Activated CD4-positive, alpha-beta T cell treated with anti-CD3 and anti-CD28 coated beads for 36 hours (primary cell): ENCODE data around the gene MAPK1IP1L. TPM values are rescaled to one million over a fixed set of nuclear protein-coding genes. Genes with fewer than 3 reads are reported as not detected.
"Not testable (repeated sequence)": the region's sequence is repeated elsewhere in the genome, so short reads cannot be mapped to it uniquely, and the experiment has no call there.

Source experiments
- ATAC-seq: fragments of 200-7000 bp; cut with Tn5 transposase; one replicate; pipeline ENCODE4 v1.10.0; 2021; ENCODE audit warnings: mild to moderate bottlenecking, moderate library complexity
- CTCF ChIA-PET: fragments of 350-600 bp; sonication (Branson Sonifier 250); formaldehyde crosslinking; loops from one replicate; lab custom pipeline; 2021; ENCODE audit warnings: antibody characterized with exemption; lab: Charles Lee
- POLR2A ChIA-PET: fragments of 350-600 bp; sonication (Branson Sonifier 250); formaldehyde crosslinking; loops from one replicate; lab custom pipeline; 2021; ENCODE audit warnings: antibody characterized with exemption, inconsistent platforms; lab: Charles Lee
- DNase-seq: peaks from one replicate; pipeline ENCODE4 v3.0.0-alpha.2; 2020
- H3K27ac Mint-ChIP-seq: one replicate; pipeline ENCODE4 v1.8.0; 2021; ENCODE audit warnings: mixed read lengths
- H3K27me3 Mint-ChIP-seq: one replicate; pipeline ENCODE4 v1.8.0; 2021; ENCODE audit warnings: mixed read lengths
- H3K36me3 Mint-ChIP-seq: one replicate; pipeline ENCODE4 v1.8.0; 2021; ENCODE audit warnings: low read depth, mixed read lengths
- H3K4me1 Mint-ChIP-seq: one replicate; pipeline ENCODE4 v1.8.0; 2021; ENCODE audit warnings: mixed read lengths
- H3K4me3 Mint-ChIP-seq: one replicate; pipeline ENCODE4 v1.8.0; 2021; ENCODE audit warnings: mild to moderate bottlenecking, moderate library complexity, mixed read lengths
- H3K9me3 Mint-ChIP-seq: one replicate; pipeline ENCODE4 v1.8.0; 2021; ENCODE audit warnings: low read depth, mixed read lengths
- intact Hi-C, 2 experiments: fragments of 100-400 bp; cut with DNase I in 1 of 2; cut with micrococcal nuclease in 1 of 2; formaldehyde crosslinking; loops; one replicate each; pipeline versions ENCODE4 v1.14.2 to v1.15.1; 2022 to 2024; cut with DNase I, micrococcal nuclease
- total RNA-seq, 2 experiments: library from RNA; stranded (reverse); gene quantifications; one replicate each; pipeline ENCODE4 v1.2.3, GENCODE V29; 2021

The MAPK1IP1L gene
- total RNA-seq, 2 experiments from 2014 or later = 98.6 to 180 TPM

GRCh38 chr14:55071870-55072640 is 20.6 kb downstream of the MAPK1IP1L start:
- CTCF ChIA-PET = interaction anchor here (0.6 to 1.3 kb wide), 7 partner anchors 11 to 505 kb away, joined by 3 to 5 read pairs (median 3); partner anchors contain the start of genes MAPK1IP1L, SOCS4 and WDHD1
- Mint-ChIP-seq H3K27ac (peak overlapping the region; percentile 83), H3K36me3 (peaks cover 12% of the 10 kb centered on the region), H3K4me1 (peaks cover 32% of the 10 kb centered on the region), H3K4me3 (peak overlapping the region; percentile 40), H3K27me3 (no peaks in the 10 kb centered on the region), H3K9me3 (no peaks in the 10 kb centered on the region)
- intact Hi-C loops = loop anchor here in 1 of 2 experiments (1.0 kb wide), 1 partner anchor 20 kb away; no protein-coding TSS in a partner anchor
- peak; percentile 58 for DNase-seq
- POLR2A ChIA-PET = interaction anchor here (0.5 to 2.2 kb wide), 13 partner anchors 8 to 505 kb away, joined by 3 to 8 read pairs (median 3); partner anchors contain the start of gene MAPK1IP1L
- ATAC-seq = peak; percentile 89

DNA sequence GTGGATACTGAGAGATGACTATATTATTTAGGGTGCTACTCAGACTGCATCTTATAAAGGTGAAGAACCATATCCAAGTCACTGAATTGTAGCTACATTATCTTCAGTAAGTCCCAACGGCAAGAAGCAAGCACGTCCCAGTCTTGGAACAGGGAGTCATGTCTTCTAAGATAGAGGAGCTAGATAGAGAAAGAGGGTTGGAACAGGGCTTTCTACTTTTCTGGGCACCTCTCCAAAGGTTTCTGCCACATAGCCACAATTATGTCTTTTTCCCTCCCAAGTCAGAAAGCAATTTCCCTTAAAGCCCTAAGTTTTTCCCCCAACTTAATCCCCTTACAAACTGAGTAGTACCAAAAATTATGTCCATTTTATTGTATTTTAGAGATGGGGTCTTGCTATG is 22.4 kb downstream of the MAPK1IP1L start:
- no peak overlapping the region for H3K4me3 Mint-ChIP-seq
- no peak overlapping the region for H3K27ac Mint-ChIP-seq
- ChIA-PET CTCF (interaction anchor here (0.7 to 1.2 kb wide), 2 partner anchors 24 to 284 kb away, joined by 3 read pairs; no protein-coding TSS in a partner anchor), POLR2A (no interaction called here)
- ATAC-seq = no peak
- intact Hi-C loops = no loop called here
- peaks cover 3% of the 10 kb centered on the region for H3K36me3 Mint-ChIP-seq
- H3K4me1 Mint-ChIP-seq = peaks cover 35% of the 10 kb centered on the region
- H3K9me3 Mint-ChIP-seq = no peaks in the 10 kb centered on the region
- no peaks in the 10 kb centered on the region for H3K27me3 Mint-ChIP-seq
- no peak for DNase-seq

DNA sequence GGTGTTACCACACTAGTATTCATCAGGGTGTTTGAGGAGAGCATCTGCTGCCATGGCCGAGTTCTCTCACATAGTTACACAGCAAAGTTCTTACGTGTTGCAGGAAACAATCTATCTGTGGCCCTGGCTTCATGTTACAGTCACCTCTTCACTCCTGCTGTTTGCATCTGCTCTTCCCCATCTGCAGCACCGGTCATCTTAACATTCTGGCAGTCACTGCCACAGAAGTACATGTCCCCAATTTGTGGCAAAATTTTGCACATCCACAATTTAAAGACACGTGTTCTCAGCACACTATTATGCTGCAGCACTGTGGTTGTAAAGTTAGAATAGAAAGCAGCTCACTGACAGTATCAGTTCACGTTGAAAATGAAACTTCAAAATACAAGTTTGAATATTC is 23.2 kb downstream of the MAPK1IP1L start:
- ChIA-PET CTCF (interaction anchor here (0.7 to 0.8 kb wide), 2 partner anchors 14 to 24 kb away, joined by 3 read pairs; no protein-coding TSS in a partner anchor), POLR2A (interaction anchor here (0.6 kb wide), 1 partner anchor 135 kb away, joined by 3 read pairs; no protein-coding TSS in a partner anchor)
- H3K27ac Mint-ChIP-seq = peak overlapping the region; percentile 43
- intact Hi-C loops = no loop called here
- no peaks in the 10 kb centered on the region for H3K9me3 Mint-ChIP-seq
- no peaks in the 10 kb centered on the region for H3K27me3 Mint-ChIP-seq
- peaks cover 3% of the 10 kb centered on the region for H3K36me3 Mint-ChIP-seq
- DNase-seq (no peak), ATAC-seq (peak; percentile 15)
- no peak overlapping the region for H3K4me3 Mint-ChIP-seq
- H3K4me1 Mint-ChIP-seq = peaks cover 35% of the 10 kb centered on the region

GRCh38 chr14:55075628-55076175 is 24.3 kb downstream of the MAPK1IP1L start:
- ChIA-PET POLR2A (no interaction called here), CTCF (interaction anchor here (0.7 kb wide), 1 partner anchor 25 kb away, joined by 3 read pairs; no protein-coding TSS in a partner anchor)
- DNase-seq (no peak), ATAC-seq (no peak)
- Mint-ChIP-seq H3K4me1 (peaks cover 35% of the 10 kb centered on the region), H3K4me3 (no peak overlapping the region), H3K36me3 (peaks cover 3% of the 10 kb centered on the region), H3K9me3 (no peaks in the 10 kb centered on the region), H3K27ac (no peak overlapping the region), H3K27me3 (no peaks in the 10 kb centered on the region)
- intact Hi-C loops = no loop called here

GRCh38 chr14:55077170-55078151 is 26.0 kb downstream of the MAPK1IP1L start:
- ChIA-PET CTCF (interaction anchor here (0.7 to 4.5 kb wide), 5 partner anchors 11 to 54 kb away, joined by 3 to 23 read pairs (median 3); no protein-coding TSS in a partner anchor), POLR2A (no interaction called here)
- H3K9me3 Mint-ChIP-seq = no peaks in the 10 kb centered on the region
- no peaks in the 10 kb centered on the region for H3K36me3 Mint-ChIP-seq
- H3K27me3 Mint-ChIP-seq = no peaks in the 10 kb centered on the region
- DNase-seq (peak; percentile 53), ATAC-seq (peak; percentile 84)
- intact Hi-C loops = no loop called here
- H3K27ac Mint-ChIP-seq = no peak overlapping the region
- H3K4me1 Mint-ChIP-seq = peaks cover 17% of the 10 kb centered on the region
- no peak overlapping the region for H3K4me3 Mint-ChIP-seq

DNA sequence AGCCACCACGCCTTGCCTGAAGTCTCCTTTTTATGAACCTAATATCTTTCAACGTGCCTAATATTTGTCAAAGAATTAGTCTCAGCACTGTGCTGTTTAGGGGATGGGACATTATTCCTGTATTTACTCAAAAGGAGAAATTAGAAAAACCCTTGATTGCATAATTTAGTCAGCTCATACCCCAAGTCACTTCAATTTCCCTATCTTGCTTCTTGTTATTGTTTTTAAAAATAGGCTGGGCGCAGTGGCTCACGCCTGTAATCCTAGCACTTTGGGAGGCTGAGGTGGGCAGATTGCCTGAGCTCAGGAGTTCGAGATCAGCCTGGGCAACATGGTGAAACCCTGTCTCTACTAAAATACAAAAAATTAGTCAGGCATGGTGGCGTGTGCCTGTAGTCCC is 28.5 kb downstream of the MAPK1IP1L start:
- H3K27ac Mint-ChIP-seq, intact Hi-C loops, ATAC-seq, H3K36me3 Mint-ChIP-seq, H3K4me1 Mint-ChIP-seq, H3K27me3 Mint-ChIP-seq, H3K9me3 Mint-ChIP-seq, DNase-seq, H3K4me3 Mint-ChIP-seq: not testable (repeated sequence)
- ChIA-PET POLR2A (interaction anchor here (0.6 kb wide), 1 partner anchor 27 kb away, joined by 3 read pairs; no protein-coding TSS in a partner anchor), CTCF (interaction anchor here (1.2 to 4.5 kb wide), 2 partner anchors 9 to 29 kb away, joined by 4 to 23 read pairs; partner anchors contain the start of gene MAPK1IP1L)

DNA sequence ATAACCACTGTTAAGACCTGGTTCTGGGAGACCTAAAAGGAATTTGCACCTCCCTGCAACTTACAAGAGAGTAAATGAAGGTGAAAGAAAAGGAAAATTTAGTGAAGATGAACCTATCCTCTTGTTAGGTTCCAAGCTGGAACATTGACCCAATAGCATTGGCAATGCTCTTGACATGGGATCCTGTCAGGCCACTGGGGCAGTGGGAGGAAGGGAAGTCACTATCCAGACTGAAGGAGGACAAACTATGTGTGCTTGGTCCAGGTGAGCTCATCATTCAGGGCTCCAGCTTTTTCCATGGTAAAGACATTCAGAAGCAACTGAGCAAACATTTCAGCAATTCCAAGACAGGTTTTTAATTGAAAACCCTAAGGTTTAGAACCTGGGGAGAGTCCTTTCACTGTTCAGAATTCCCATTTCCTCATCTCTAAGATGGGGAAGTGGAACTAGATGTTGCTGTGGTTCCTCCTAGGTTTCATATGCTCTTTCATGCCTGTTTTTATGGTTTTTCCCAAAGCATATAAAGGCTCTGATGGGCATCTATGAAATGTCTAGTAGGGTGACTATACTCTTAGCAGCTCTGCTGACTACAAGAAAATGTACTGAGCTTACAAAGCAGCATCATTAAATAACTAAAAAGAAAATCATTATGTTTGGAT is 33.1 kb downstream of the MAPK1IP1L start:
- intact Hi-C loops = no loop called here
- peaks cover 2% of the 10 kb centered on the region for H3K4me1 Mint-ChIP-seq
- no peak for DNase-seq
- H3K9me3 Mint-ChIP-seq = no peaks in the 10 kb centered on the region
- H3K36me3 Mint-ChIP-seq = no peaks in the 10 kb centered on the region
- no peak overlapping the region for H3K27ac Mint-ChIP-seq
- H3K27me3 Mint-ChIP-seq = no peaks in the 10 kb centered on the region
- ATAC-seq = no peak
- CTCF ChIA-PET = interaction anchor here (0.6 to 0.9 kb wide), 3 partner anchors 31 to 77 kb away, joined by 3 read pairs; no protein-coding TSS in a partner anchor
- POLR2A ChIA-PET = no interaction called here
- H3K4me3 Mint-ChIP-seq = no peak overlapping the region

DNA sequence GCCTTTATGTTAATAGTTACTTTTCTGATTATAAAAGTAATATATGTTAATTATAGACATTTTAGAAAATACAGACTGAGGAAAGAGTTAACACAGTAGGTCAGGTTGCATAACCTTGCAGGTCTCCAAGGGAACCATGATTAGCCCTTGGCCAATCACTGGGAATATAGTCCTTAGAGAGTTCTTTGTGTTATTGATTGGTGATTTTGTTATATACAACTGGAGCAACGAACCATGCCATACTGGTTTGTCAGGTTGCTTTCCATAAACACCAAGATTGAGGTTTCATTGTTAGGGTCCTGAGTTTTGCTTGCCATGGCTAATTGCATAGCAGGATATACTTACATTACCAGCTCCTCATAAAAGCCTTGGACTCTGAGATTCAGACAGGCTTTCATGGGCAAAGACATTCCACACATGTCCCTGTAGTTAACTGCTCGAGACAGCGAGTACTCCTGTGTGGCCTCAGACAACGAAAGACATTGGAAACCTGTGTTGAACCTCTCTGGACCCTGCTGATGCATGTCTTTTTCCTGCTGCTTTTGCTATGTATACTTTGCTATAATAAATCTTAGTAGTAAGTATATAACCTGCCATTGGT is 33.7 kb downstream of the MAPK1IP1L start:
- Mint-ChIP-seq H3K27ac (no peak overlapping the region), H3K9me3 (no peaks in the 10 kb centered on the region), H3K4me3 (no peak overlapping the region), H3K36me3 (no peaks in the 10 kb centered on the region), H3K27me3 (no peaks in the 10 kb centered on the region), H3K4me1 (peaks cover 2% of the 10 kb centered on the region)
- ChIA-PET CTCF (interaction anchor here (0.6 to 0.9 kb wide), 3 partner anchors 32 to 76 kb away, joined by 3 read pairs; no protein-coding TSS in a partner anchor), POLR2A (no interaction called here)
- no peak for ATAC-seq
- intact Hi-C loops = no loop called here
- DNase-seq = no peak

- H3K27me3 Mint-ChIP-seq = no peaks in the 10 kb centered on the region
- ChIA-PET POLR2A (interaction anchor here (0.6 kb wide), 1 partner anchor 15 kb away, joined by 3 read pairs; no protein-coding TSS in a partner anchor), CTCF (interaction anchor here (1.0 to 3.6 kb wide), 2 partner anchors 8 to 36 kb away, joined by 5 to 23 read pairs; partner anchors contain the start of gene MAPK1IP1L)
- H3K36me3 Mint-ChIP-seq = no peaks in the 10 kb centered on the region
- H3K4me3 Mint-ChIP-seq = no peak overlapping the region
- peaks cover 2% of the 10 kb centered on the region for H3K4me1 Mint-ChIP-seq
- H3K27ac Mint-ChIP-seq = no peak overlapping the region
- intact Hi-C loops = no loop called here
- DNase-seq = no peak
- no peaks in the 10 kb centered on the region for H3K9me3 Mint-ChIP-seq
- no peak for ATAC-seq
Measured at GRCh38 chr14:55086938-55087337, 35.5 kb downstream of the MAPK1IP1L start.

DNA sequence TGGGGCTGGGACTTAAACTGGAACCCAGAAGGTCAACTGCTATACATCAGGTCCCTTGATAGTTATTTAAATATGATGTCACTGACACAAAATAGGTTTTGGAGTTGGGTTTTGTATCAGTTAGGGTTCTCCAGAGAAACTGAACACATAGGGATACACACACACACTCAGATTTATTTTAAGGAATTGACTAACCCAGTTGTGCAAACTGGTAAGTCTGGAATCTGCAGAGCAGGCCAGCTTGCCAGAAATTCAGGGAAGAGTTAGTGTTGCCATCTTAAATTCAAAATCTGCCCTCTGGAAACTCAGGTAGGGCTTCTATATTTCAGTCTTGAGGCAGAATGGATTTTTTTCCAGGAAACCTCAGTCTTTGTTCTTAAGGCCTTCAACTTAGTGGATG is 36.9 kb downstream of the MAPK1IP1L start:
- ATAC-seq = no peak
- H3K9me3 Mint-ChIP-seq = no peaks in the 10 kb centered on the region
- POLR2A ChIA-PET = no interaction called here

More for the DNA sequence above, 36.9 kb downstream of the MAPK1IP1L start:
- Mint-ChIP-seq H3K36me3 (no peaks in the 10 kb centered on the region), H3K27me3 (no peaks in the 10 kb centered on the region), H3K27ac (no peak overlapping the region), H3K4me3 (no peak overlapping the region), H3K4me1 (peaks cover 2% of the 10 kb centered on the region)
- intact Hi-C loops = no loop called here
- no peak for DNase-seq
- CTCF ChIA-PET = interaction anchor here (0.6 to 3.6 kb wide), 10 partner anchors 10 to 72 kb away, joined by 3 to 23 read pairs (median 4); partner anchors contain the start of gene MAPK1IP1L
